Glutamatergic neuron (in vitro differentiated cells): ENCODE data around the gene GNRHR. TPM values are rescaled to one million over a fixed set of nuclear protein-coding genes. Genes with fewer than 3 reads are reported as not detected.

Source experiments
- DNase-seq: peaks from one replicate; pipeline ENCODE4 v3.0.0; 2022
- H3K27ac Mint-ChIP-seq: one replicate; pipeline ENCODE4 v1.8.0; 2020; ENCODE audit warnings: mild to moderate bottlenecking, mixed read lengths, inconsistent platforms; ENCODE audit not compliant: unreplicated experiment
- H3K27me3 Mint-ChIP-seq: one replicate; pipeline ENCODE4 v1.8.0; 2020; ENCODE audit warnings: mild to moderate bottlenecking, moderate library complexity, mixed read lengths, inconsistent platforms; ENCODE audit not compliant: unreplicated experiment
- H3K36me3 Mint-ChIP-seq: one replicate; pipeline ENCODE4 v1.8.0; 2020; ENCODE audit warnings: mild to moderate bottlenecking, mixed read lengths, inconsistent platforms; ENCODE audit not compliant: unreplicated experiment
- H3K4me1 Mint-ChIP-seq: one replicate; pipeline ENCODE4 v1.8.0; 2020; ENCODE audit warnings: mild to moderate bottlenecking, low read depth, mixed read lengths, inconsistent platforms; ENCODE audit not compliant: unreplicated experiment
- H3K4me3 Mint-ChIP-seq: one replicate; pipeline ENCODE4 v1.8.0; 2020; ENCODE audit warnings: mild to moderate bottlenecking, mixed read lengths, inconsistent platforms; ENCODE audit not compliant: unreplicated experiment
- H3K9me3 Mint-ChIP-seq: one replicate; pipeline ENCODE4 v1.8.0; 2020; ENCODE audit warnings: mild to moderate bottlenecking, moderate library complexity, mixed read lengths, inconsistent platforms; ENCODE audit not compliant: unreplicated experiment
- CTCF ChIP-seq: fragments of 200-600 bp; sonication (generic); IDR thresholded peaks from one replicate; pipeline ENCODE4 v1.5.0; 2021; ENCODE audit not compliant: partially characterized antibody, unreplicated experiment
- total RNA-seq: library from RNA; stranded (reverse); fragmentation: NEBNext Ultra II Directional; extraction: Animal tissue kit (Norgen Biotek cat#: 25700); gene quantifications from one replicate; pipeline ENCODE4 v1.2.1, GENCODE V29; 2021; ENCODE audit not compliant: unreplicated experiment

GNRHR gene
- total RNA-seq, 1 donor from 2014 or later, result not detected

DNA sequence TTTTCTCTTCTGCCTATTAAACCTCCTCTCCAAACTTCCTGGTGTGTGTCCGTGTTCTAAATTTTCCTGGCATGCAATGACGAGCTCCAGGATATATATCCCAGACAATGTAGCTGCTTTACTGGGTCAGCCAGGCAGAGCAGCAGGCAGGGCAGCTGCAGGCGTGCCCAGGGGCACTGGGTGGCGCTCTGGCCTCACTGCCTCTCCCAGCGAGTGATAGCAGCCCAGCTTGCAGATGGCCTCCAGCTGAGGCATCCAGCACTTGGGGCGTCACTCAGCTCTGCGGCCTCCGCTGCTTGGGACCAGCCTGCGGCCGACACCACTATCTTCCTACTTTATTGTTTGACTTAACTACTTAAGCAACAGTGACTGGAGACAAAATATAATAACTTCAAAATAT lies 30.2 kb downstream of the GNRHR start:
- Mint-ChIP-seq H3K4me3 (no peak overlapping the region), H3K27me3 (no peaks in the 10 kb centered on the region), H3K9me3 (peaks cover 3% of the 10 kb centered on the region), H3K36me3 (peaks cover 4% of the 10 kb centered on the region), H3K4me1 (no peaks in the 10 kb centered on the region), H3K27ac (no peak overlapping the region)
- TF ChIP-seq CTCF, result no peak
- peak; percentile 36 for DNase-seq

DNA sequence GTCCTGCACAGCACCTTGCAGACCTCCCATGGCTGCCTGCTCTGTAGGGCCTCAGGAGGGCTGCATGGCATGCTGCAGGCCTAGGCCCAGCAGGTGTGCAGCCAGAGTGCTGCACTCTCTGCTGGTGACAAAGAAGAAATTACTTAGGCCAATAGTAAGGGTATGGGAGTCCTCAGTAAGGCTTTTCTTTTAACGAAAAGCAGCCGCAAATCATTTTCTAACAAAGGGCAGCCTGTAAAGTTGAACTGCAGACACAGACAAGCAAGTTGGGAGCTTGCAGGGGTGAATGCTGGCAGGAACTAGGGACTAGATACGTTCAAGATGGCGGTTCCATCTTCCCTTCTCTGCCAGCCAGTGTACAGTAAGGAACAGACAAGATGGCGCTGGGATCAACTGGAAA lies 30.8 kb downstream of the GNRHR start:
- H3K9me3 Mint-ChIP-seq, result peaks cover 3% of the 10 kb centered on the region
- H3K4me3 Mint-ChIP-seq, result no peak overlapping the region
- DNase-seq, result no peak
- TF ChIP-seq CTCF, result no peak
- no peaks in the 10 kb centered on the region for H3K4me1 Mint-ChIP-seq
- no peak overlapping the region for H3K27ac Mint-ChIP-seq
- no peaks in the 10 kb centered on the region for H3K27me3 Mint-ChIP-seq
- peaks cover 4% of the 10 kb centered on the region for H3K36me3 Mint-ChIP-seq

DNA sequence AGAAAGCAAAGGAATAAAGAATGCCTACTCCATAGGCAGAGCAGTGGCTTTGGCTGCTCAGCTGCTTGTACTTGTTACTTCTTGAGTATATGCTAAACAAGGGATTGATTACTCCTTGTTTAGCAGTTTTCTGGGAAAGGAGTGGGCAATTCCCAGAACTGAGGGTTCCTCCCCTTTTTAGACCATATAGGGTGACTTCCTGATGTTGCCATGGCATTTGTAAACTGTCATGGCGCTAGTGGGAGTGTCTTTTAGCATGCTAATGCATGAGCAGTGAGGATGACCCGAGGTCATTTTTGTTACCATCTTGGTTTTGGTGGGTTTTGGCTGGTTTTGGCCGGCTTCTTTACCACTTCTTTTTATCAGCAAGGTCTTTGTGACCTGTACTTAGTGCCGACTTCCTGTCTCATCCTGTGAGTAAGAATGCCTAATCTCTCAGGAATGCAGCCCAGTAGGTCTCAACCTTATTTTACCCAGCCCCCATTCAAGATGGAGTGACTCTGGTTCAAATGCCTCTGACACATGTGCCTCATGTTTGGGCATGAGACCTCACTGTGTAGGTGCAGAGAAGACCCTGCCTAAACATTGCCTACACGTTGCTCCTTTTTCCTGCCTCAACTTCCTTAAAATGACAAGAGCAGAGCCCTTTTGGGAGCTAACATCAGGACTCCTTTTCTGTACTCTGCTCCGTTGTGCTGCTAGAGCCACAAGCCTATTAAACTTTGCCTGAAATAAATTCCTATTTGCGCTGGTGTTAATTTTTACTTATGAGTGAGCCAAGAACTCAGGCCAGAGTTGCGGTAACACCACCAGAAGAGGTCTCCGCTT lies 32.2 kb downstream of the GNRHR start:
- Mint-ChIP-seq H3K4me1 (no peaks in the 10 kb centered on the region), H3K27ac (no peak overlapping the region), H3K36me3 (peaks cover 4% of the 10 kb centered on the region), H3K4me3 (no peak overlapping the region), H3K27me3 (no peaks in the 10 kb centered on the region), H3K9me3 (no peaks in the 10 kb centered on the region)
- no peak for DNase-seq
- TF ChIP-seq CTCF, result no peak

DNA sequence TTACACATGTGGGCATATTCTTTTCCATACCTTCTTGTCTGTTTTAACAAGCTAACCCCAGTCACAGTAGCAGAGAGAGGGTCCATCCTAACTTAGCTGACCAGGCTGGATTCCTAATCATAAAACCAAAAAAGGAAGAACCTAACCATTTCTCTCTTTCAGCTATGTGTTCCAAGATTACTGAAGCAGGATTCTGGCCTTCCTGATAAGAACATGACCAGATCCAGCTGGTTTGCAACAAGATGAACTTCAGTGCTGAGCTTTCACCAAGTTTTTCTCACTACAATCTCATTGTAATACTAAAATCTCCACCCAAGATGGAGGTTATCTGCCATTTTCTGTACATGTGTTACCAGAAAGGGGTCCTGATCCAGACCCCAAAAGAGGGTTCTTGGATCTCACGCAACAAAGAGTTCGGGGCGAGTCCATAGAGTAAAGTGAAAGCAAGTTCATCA lies 32.8 kb downstream of the GNRHR start:
- no peaks in the 10 kb centered on the region for H3K9me3 Mint-ChIP-seq
- peaks cover 4% of the 10 kb centered on the region for H3K36me3 Mint-ChIP-seq
- H3K4me1 Mint-ChIP-seq, result no peaks in the 10 kb centered on the region
- no peaks in the 10 kb centered on the region for H3K27me3 Mint-ChIP-seq
- H3K27ac Mint-ChIP-seq, result no peak overlapping the region
- no peak overlapping the region for H3K4me3 Mint-ChIP-seq
- no peak for TF ChIP-seq CTCF
- no peak for DNase-seq

- TF ChIP-seq CTCF, result no peak
- Mint-ChIP-seq H3K4me3 (no peak overlapping the region), H3K27me3 (no peaks in the 10 kb centered on the region), H3K27ac (no peak overlapping the region), H3K9me3 (no peaks in the 10 kb centered on the region), H3K4me1 (no peaks in the 10 kb centered on the region), H3K36me3 (peaks cover 4% of the 10 kb centered on the region)
- DNase-seq, result no peak
Measured at GRCh38 chr4:67719953-67720617, 34.1 kb downstream of the GNRHR start.
